HG03575 (cell line): ENCODE results near the gene ANGPT4.
A peak's percentile ranks its signal among the peaks of the same experiment; 100 is the strongest.
"Not testable (repeated sequence)": the region's sequence is repeated elsewhere in the genome, so short reads cannot be mapped to it uniquely, and the experiment has no call there.

Experiments used
- ATAC-seq: cut with Tn5 transposase; IDR thresholded peaks from one replicate; pipeline ENCODE4 v1.9.1; 2021; ENCODE audit not compliant: unreplicated experiment, insufficient number of reproducible peaks, low FRiP score; ENCODE audit errors: extremely low read depth

The ANGPT4 gene

DNA sequence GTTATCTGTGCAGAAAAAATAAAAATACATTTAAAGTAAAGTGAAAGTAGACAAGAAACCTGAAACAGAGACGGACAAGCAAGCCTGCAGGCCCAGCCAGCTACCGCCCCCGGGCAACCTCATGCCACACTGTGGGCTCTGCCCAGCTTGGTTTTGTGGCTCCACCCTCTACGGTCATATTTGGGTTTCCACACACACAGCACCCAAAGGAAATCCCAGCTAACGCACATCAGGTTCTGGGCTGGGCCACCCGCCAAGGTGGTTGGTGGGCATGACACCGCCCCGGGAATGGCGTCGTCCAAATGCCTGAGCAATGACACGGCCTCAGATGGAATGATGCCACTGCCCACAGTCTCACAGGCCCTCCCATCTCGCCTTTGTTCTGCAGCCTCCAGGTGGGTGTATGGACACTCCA lies 59.8 kb downstream of the ANGPT4 start:
- no peak for ATAC-seq

DNA sequence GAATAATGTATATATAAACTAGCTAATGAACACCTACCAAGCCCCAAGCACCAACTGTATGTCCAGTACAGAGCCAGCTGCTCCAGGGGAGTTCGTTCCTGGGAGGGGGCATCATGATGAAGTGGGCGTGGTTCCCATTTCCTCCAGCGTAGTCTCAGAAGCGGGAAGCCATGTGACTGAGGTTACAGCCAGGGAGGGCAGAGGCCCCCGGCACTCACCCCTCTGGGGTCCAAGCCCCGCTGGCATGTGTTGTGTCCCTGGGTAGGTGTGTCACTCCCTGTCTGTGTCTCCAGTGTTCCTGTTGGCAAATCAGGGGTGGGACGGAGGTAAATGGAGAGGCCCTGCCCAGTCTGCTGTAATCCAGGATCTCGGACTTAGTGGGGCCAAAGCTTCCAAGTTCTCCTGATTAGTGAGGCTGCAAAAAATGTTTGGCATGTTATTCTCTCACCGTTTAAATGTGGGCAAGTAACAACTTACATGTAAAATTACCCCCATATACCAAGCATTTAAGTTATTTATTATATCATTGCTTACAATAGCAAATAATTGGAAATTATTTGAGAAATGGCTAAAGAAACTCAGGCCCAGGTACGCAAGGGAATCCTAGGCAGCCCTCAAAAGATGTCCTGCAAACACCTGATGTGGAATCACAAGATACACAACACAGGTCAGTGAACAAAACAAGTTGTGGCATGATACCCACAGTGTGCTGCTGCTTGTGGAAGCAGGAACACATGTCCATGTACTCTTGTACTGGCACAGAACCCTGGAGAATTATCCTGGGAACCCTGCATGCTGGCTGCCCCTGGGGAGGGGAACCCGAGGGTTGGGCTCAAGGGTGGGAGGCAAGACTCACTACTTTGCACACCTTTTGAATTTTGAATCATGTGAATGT lies 60.4 kb downstream of the ANGPT4 start:
- no peak for ATAC-seq

- ATAC-seq, result no peak
Measured at GRCh38 chr20:854601-855000, 61.5 kb downstream of the ANGPT4 start.

GRCh38 chr20:853406-853996 lies 62.6 kb downstream of the ANGPT4 start:
- no peak for ATAC-seq

GRCh38 chr20:848731-849130 lies 67.4 kb downstream of the ANGPT4 start:
- not testable (repeated sequence) for ATAC-seq

GRCh38 chr20:848193-848592 lies 67.9 kb downstream of the ANGPT4 start:
- no peak for ATAC-seq

DNA sequence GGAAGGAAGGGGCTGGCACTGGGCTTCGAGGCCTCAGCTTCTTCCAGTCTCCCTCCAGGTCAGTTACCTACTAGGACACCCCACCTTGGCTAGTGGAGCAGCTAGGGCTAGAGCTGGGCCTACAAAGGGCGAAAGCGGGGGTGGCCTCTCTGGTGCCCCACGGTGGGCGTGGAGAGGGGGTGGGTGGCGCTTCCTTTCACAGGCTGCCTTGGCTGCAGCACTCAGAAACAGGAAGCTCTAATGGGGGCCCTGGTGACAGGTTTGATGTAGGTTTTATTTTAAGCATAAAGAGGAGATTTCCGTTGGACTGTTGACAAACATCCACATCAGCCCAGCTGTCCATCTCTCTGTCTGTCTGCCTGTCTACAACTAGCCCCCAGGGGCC lies 69.2 kb downstream of the ANGPT4 start:
- ATAC-seq, result no peak

GRCh38 chr20:845941-846893 lies 69.9 kb downstream of the ANGPT4 start:
- no peak for ATAC-seq

GRCh38 chr20:845226-845868 lies 70.8 kb downstream of the ANGPT4 start:
- no peak for ATAC-seq

DNA sequence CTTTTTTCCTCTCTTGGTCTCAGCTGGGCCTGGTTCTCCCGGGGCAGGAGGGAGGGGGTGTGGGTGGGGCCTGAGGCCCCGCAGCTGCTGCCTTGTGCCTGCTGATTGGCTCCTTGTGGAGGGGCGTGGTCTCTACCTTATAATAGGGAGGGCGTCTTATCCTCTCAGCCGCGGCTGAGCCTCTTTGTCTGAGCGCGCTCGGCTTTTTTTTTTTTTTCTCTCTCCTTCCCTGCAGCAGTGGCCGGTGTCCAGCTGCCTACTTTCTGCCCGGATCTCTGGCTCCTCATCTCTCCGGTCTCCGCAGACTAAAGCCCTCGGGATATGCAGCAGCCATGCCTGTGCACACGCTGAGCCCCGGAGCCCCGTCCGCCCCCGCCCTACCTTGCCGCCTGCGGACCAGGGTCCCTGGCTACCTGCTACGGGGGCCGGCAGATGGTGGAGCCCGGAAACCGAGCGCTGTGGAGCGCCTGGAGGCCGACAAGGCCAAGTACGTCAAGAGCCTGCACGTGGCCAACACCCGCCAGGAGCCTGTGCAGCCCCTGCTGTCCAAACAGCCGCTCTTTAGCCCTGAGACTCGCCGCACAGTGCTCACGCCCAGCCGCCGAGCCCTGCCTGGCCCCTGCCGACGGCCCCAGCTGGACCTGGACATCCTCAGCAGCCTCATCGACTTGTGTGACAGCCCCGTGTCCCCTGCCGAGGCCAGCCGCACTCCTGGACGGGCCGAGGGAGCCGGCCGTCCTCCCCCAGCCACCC lies 71.5 kb downstream of the ANGPT4 start:
- ATAC-seq, result peak; percentile 72

- ATAC-seq, result no peak
Measured at GRCh38 chr20:843912-844311, 72.2 kb downstream of the ANGPT4 start.

DNA sequence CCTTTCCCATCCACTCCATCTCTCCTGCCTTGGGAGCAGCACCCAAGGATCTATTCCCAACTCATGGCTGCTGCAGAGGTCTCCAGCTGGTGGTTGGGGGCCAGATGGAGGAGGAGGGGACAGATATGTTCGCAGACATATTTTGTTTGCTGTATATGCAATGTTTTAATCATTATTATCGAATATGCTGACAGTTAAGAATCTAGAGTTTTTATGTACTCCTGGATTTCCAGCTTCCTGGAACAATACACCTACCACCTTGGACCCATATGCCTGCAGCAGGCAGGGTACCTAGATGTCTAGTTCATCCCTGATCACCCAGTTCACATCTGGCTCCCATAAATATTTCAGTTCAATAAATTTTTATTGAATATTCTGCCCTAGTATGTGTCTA lies 73.6 kb downstream of the ANGPT4 start:
- no peak for ATAC-seq

- no peak for ATAC-seq
Measured at GRCh38 chr20:841568-842546, 74.3 kb downstream of the ANGPT4 start.

DNA sequence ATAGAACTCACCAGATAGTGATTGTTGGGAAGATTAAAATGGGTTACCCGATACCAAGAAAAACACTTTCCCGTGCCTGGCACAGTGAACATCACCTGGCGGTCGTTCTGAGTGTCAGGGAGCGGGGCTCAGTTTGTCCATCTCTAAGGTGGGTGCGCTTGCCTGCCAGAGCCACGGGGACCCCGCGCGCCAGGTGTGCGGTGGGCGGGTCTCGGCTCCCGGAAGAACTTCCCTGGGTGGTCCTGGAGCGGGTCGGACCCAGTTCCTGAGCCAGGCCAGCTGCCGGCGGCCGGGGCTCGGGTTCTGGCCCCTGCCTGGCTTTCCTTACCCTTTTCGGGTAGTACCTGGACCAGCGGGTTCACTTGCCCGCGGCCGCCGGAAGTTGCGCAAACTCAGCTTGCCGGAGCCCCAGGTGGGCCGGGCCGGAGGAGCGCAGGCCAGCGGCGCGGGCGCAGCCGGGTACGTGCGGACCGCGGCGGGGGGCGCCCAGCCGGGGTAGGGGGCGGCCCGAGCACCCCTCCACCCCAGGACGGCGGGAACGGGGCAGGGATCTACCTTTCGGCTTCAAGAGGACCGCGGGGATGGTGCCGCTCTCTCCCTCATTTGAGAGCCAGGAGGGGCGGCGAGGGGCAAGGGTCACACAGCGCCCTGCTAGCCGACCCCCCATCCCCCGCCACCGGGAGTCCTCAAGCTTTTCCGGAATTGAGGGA lies 75.1 kb downstream of the ANGPT4 start:
- no peak for ATAC-seq

- no peak for ATAC-seq
Measured at GRCh38 chr20:840503-840857, 75.7 kb downstream of the ANGPT4 start.

DNA sequence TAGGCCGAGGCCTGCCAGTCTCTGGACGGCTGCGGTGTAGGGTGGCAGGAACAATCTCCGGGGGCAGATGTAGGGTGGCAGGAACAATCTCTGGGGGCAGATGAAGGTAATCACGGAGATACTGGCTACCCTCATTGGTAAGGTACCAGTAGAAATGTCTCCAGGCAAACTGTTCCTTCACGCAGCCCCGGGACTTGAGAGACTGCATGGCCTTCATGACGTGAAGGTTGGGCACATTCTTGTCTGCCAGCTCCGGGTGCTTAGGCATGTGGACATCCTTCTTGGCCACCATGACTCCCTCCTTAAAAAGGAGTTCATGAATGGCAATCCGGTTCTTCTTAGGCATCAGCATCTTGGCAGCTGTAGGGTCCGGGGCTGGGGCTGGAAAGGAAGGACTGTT lies 76.5 kb downstream of the ANGPT4 start:
- no peak for ATAC-seq

DNA sequence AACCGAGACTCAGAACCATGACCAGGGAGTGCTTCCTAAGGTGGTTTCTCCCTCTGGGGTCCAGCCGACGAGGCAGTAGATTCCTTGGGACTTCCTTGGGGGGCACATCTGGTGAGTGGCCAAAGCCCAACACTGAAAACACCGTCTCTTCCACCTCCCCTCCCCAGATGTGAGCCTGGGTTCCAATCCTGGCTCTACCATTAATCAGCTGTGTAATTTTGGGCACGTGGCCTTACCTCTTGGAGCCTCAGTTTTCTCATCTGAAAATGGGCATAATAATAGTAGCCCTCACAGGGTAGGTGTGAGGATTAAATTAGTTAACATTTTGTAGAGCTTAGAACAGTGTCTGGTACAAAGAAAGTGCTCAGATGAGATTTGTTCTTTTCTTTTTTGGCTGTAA lies 77.1 kb downstream of the ANGPT4 start:
- ATAC-seq, result no peak
